Left lobe of liver (tissue), 2 donors: Measurements from ENCODE around the gene MTTP. TPM values are rescaled to one million over a fixed set of nuclear protein-coding genes. Genes with fewer than 3 reads are reported as not detected.

Experiments
- ATAC-seq: fragments of 200-7000 bp; cut with Tn5 transposase; one replicate; pipeline ENCODE4 v1.9.1; 2020; ENCODE audit warnings: mild to moderate bottlenecking, moderate library complexity
- DNase-seq: peaks from one replicate; pipeline ENCODE4 v3.0.0-alpha.2; 2020; ENCODE audit warnings: low spot score
- total RNA-seq: library from RNA; stranded (reverse); gene quantifications from one replicate; pipeline ENCODE4 v1.2.1, GENCODE V29; 2021
- donor health status: DM: no; HTN: no; CAD: no; lungs with moderate emphysema.
- donor health status: DM: no; HTN: yes; CAD: no.

Gene MTTP
- total RNA-seq, 1 donor from 2014 or later: 103 TPM

DNA sequence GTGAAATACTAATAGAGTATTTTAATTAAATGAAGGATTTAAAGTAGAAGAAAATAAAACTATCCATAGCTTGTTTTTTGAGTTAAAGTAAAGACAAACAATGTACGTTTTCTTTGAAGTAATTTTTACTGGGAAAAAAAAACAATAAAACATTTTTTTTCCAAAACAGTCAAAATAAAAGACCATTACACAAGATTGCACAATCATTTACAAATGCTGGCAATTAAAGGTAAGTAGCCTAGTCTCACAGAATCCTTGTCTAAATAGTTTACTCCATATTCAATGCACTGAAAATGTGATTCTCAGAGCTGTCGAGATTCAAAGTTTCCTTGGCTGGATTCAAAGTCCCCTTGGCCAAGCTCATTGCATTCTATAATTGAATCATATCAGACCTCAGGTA, 61.8 kb downstream of the MTTP start:
- no peak for ATAC-seq

DNA sequence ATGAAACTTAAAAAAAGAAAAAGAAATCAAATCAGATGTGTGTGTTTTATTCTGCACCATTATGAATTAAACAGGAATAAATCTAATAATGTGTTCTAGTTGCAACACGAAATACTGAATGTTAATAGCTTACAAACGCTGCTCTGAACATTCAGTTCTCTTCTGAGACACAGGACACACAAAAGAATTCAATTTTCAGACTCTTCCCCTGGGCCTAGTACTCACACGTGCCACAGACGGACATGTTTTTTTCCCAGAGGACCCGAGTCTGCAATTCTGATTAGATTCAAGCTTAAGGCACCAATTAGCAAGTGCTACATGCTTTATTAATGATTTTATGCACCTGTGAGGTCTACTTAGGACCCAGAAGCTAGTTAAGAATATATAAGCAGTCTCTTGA, 62.5 kb downstream of the MTTP start:
- no peak for DNase-seq
- ATAC-seq: no peak

More for the DNA sequence above, 61.8 kb downstream of the MTTP start:
- no peak for DNase-seq

DNA sequence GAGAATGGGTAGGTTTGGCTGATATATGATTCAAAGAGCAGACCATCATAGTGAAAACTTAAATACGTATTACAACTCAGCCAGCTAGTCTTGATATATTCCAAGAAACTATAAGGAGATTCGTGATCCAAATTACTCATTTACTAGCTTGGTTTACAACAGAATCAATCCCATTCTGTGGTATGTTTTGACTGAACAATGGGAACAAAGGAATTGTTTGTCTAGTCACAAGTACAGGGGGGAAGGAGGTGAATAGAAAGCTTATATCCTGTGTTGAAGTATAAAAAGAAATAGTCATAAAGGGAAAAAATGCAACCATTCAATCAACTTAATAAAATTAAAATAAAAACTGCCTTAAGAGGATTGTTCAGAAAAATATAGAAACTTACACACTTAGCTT, 66.1 kb downstream of the MTTP start:
- DNase-seq (no peak), ATAC-seq (no peak)

DNA sequence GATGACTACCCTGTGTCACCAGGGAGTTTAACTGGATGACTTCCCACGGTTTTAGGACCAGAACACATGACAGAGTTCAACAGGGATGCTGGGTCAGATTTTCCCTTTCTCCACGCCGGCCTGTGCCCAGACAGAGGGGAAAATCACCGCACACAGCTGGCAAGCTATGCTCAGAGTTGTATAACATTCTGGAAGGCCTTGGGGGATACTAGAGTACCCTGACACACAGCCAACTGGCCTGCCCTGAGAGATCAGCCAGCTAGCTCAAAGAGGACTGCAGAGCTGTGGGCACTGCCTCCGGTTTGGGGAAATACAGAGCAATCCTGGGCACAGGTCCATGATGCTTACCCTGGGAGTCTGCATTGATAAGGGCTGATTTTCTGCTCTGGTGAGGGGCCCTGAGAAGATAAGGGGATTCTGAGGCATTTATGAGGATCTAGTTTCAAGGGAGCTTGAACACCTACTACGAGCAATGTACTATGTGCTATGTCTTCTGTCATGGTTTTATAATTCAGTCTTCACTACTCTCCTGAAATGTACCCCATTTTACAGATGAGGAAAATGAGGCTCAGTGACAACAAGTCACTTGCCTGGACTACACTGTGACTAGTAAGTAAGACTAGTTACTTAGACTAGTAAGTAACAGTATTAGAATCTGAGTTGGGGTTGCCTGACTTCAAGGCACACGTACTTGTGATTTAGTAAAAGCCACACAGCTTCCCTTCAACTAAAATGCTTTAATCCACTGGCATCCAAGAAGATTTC, 68.3 kb downstream of the MTTP start:
- ATAC-seq (peak; percentile 90), DNase-seq (peak; percentile 94)

DNA sequence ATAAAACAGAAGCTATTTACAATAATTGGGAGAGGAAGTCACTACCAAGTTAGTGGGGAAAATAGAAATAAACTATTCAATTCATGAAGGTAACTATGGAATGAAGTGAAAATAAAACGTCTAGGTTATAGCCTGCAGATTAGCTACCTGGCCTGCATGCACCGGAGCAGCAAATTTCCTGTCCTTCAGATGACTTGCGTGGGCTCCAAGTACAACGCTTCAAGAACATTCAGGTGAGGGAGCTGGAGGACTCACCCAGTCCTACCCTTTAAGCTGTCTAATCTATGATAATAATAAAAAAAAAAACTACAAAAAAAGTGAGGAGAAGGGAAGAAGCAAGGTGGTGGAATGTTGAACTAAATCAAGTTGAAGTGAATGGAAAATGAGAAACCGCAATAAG, 69.8 kb downstream of the MTTP start:
- DNase-seq (no peak), ATAC-seq (no peak)

DNA sequence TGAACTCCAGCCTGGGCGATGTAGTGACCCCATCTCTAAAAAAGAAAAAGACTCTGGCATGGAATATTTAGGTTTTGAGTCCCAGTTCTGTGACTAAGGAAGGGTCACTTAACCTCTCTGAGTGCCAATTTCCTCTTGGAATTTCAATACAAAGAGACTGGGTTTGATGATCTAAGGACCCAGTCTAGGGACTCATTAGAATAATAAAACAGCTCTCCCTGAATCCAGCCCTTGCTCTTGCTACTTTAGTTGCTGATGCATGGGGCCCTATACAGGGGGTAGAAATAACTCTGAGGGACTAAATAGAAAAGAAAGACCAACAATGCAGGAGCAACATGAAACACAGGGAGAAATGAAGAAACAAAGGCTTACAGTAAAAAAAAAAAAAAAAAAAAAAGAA, 70.4 kb downstream of the MTTP start:
- ATAC-seq: no peak
- no peak for DNase-seq

DNA sequence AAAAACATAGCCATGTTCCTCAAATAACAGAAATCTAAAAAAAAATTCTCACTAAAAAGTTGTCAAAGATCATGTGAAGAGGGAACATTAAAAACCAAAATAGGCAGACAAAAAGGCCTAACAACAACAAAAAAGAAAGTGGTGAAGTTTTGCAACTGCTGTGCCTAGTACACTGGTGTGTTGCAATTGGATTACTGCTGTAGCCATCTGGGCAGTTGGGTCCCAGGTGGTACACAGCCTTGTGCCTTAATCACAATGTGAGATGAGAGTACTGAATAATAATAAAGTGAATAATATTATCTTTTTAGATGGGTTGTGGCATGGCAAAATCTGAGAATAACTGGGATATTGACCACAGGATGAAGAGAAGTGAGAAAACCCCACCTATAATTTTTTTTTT, 71.0 kb downstream of the MTTP start:
- DNase-seq (no peak), ATAC-seq (peak; percentile 11)

DNA sequence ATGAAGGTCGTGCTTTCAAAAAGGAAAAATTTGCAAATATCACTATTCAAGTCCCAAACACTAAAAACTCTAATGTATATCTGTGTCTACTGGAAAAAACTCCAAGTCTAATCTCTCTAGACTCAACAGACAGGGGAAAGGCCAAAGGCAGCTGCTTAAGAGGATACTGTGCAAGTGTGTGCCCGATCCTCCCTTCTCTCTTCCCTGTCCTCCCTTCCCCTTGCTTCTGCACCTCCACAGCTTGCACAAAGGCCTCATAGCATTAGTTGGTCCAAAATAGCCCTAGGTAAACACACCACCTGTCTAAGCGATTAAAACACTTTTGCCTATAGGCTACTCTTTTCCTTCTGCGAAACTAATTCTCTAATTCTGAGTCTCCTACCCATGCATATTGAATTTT, 72.4 kb downstream of the MTTP start:
- ATAC-seq (no peak), DNase-seq (no peak)

DNA sequence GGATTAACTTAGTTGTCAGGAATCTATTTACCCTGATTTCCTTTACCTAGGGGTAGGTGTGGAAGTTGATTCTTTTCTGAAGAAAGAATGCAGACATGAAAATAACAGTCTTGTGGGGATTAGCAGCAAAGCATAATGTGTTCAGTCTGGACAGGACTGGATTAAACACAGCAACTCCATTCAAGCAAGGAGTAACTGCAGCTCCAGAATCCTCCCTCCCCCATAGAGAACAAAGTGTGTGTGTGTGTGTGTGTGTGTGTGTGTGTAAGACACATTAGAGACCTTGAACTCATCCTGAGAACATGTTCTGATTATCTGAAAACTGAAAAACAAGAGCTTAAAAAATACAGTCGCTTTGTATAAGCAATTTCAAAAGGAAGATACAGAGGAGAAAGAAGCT, 73.7 kb downstream of the MTTP start:
- DNase-seq (no peak), ATAC-seq (no peak)

DNA sequence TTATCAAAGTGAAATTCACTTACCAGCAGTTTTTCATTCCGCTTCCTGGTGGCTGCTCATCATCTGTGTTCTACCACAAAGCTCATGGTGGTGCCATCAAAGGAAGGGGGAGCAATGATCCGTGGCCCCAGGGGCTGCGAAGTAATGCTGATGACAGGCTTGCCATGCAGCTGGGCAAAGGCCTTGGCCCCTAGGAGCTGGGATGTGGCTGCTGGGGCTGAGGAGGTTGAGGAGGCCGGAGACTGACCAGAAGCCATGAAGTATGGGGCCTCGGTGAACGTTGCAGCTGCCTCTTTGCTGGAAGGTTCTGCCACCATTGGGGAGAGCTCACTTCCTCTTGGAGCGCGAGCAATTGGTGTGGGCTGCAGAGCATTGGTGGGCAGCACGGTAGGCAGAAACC, 74.6 kb downstream of the MTTP start:
- DNase-seq: no peak

DNA sequence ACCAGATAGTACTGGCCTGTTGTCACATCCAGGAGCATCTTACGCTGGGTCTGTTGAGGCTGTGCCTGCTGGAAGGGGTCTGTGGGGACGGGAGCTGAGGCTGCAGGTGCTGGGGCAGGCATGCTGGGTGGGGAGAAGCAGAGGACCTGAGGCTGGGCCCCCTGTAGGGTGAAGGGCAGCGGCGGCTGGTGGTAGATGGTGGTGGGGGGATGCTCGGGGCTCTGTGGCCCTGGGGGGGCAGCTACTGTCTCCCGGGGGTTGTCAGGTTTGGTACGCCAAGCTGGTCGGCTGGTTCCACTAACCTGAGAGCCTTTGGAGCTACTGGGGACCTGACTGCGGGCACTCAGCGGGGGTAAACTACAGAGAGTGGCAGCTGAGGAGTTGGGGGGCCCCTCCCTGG, 75.2 kb downstream of the MTTP start:
- DNase-seq (no peak), ATAC-seq (no peak)

More for the DNA sequence above, 74.6 kb downstream of the MTTP start:
- ATAC-seq: no peak

DNA sequence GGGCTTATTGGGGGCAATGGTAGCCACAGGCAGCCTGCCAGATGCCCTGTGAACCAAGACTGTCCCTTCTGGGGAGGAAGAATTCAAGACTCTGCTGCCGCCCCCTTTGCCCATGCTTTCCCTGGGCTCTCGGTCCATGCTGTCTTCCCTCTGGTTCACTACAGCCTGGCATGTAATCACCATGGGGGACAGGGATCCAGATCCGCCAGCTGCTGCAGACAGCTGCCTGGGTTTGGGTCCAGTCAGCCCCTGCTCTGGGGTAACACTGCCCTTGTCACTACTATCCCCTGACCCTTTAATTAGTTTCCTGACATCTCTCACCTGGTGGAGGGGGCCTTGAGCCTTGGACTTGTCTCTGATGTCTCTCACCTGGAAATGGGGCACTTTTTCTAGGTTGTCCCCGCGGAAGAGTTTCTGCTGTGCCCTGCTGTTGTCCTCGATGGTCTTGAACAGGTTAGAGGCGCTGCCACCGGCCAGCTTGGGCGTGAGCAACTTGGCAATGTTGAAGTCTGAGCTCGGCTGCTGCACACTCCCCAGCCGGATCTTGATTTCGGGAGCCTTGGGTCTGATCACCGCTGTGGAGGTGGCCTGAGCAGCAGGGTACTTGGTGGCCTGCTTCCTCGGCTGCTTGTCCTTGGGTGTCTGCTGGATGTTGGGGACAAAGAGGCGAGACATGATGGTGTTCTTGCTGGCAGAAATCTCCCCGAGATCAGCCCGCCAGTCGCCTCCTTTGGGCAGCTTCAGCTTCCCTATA, 76.6 kb downstream of the MTTP start:
- DNase-seq: no peak
- no peak for ATAC-seq

DNA sequence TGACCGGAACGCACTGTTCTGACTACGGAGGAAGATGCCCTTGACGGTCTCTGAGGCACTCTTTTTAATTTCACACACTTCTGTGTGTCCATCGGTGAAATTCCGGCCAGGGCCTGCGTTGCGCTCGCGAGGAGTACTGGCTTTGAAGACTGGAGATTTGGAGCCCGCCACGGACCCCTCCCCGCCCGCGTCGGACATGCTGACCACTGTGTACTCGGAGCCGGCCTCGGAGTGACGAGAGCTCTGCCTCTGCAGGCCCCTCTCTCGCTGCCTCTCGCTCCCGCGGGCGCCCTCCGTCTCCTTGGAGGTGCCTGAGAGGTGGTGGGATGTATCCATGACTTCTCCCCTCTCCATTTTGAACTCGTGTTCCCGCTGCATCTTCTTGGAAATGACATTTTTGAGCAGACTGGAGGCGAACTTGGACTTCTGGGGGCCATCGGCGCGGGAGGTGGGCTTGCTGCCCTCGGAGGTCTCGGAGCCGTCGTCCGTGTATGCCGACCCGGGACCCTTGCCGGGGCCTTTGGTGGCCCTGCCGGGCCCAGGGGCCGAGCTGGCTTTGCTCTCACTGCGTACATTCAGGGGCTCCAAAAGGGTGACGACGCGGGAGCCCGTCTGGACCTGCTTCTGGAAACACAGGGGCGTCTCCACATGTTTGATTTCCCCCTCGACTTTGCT, 77.3 kb downstream of the MTTP start:
- DNase-seq (no peak), ATAC-seq (no peak)

DNA sequence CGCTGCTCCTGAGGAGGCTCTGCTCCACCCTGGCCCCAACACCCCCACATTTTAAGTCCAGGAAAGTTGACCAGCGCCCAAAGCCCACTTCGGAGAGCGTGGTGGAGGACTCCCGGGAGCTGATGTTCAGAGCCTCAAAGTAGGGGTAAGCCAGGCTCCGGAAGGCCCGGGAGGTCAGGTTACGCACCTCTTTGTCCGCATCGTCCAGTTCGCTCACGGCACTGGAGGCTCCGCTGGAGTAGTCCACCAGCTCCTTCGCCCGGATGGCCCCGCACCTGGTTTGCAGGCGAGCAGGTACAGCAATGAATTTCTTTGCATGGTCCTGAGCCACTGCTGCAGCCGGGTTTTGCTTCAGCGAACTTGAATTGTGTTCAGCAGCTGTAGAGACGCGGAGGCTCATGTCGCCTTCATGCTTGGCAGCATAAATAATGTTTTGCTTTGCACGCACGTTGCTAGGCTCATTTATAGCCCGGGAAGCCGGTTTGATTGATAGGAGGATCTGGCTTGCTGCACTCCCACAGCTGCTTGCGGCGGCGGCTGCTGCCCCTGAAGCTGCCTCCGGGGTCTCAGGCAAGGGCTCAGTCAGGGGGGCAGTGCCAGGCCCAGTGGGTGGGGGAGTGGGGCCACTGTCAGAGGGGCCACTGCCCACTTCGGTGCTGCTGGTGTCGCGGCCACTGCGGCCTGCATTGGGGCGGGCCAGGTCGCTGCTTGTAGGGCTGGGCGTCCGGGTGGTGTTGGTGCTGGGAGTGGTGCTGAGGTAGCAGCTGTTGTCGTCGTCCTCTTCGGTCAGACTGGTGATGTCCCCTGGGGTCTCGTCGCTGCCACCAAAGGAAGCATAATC, 78.2 kb downstream of the MTTP start:
- DNase-seq: no peak
- no peak for ATAC-seq

DNA sequence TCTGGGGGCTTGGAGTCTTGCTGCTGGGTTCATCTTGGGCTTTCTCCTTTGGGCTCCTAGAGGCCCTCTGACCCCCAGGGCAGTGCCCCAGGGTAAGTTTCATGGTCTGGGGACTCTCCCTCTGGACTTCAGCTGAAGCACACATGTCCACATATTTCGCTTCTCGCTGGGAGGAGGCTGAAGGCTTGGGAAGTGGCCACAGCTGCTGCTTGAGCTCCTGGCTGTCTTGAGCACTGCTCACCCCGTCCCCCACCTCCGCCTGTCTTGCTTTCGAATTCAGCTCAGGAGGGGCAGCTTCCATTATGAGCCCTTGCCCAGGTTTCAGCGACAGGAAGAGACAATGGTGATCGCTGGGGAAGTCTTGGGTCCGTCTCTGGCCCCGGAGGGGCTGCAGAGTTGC, 79.3 kb downstream of the MTTP start:
- DNase-seq (no peak), ATAC-seq (no peak)

DNA sequence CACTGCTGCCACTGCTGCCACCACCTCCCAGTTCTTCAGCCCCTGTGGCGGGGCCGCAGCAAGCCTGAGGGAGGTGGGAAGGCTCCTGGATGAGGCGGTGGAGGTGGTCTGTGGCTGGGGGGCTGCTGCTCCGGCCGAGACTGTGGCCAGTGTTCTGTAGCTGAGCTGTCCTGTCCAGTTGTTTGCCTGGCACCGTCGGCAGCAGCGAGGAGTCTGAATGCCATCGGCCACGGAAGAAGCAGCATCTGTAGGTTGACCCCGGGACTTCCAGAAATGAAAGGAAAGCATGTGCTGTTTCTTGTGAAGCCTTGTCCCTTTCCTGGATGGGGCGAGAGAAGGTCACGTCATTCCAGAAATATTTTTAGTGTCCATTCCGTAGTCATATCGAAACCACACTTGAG, 79.7 kb downstream of the MTTP start:
- ATAC-seq: no peak
- no peak for DNase-seq

DNA sequence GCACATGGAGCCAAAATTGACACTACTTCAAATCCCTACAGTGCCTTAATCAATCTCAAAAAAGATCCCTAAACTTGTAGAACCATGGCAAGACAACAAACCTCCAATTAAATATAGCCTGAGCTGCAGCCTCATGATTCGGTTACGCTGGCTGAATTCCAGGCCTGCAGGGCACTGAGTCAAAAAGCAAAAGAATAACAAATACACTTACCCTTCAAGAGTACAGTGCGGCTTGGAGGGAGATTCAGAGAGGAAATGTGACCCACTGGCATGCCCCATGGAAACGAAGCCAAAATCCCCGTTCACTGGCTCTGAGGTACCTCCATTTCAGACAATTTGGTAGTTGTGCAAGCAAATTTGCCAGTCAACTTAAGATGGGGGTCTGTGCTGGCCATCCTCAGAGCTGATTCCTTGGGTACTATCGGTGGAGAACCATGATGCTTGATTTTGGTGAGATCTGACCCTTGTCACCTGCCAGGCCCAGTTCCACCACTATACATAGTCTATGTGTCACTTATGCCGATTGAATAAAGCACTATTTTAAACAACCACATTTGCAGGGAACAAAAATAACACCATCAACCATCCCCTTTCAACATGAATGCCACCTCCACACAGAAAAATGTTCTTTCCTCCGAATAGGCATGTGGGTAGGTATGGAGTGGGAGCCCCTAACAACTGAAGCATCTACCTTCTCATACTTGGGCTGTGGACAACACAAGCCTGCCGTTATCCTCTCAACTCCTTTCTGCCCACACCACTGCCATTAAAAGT, 80.9 kb downstream of the MTTP start:
- peak; percentile 26 for ATAC-seq
- DNase-seq: no peak

DNA sequence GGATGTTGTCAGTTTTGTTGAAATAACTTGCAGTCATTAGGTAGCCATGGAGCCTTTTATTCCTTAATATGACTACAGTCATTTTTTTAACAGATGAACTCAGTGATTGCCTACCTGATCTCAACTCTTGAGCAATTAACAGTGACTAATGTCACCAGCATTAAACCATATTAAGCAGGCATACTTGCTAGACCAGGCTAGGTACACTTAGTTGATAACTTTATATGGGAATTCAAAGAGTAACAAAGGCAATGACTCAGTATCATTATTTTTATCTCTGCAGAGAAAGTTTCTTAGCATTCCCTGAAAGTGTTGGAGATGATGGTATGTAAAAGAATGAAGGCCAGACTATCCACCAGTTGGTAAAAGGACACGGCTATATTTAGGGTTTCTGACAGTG, 83.2 kb downstream of the MTTP start, which contains the start of gene C4orf54:
Gene C4orf54 (minus strand): TSS at position 31 of the 400 bp plus-strand sequence. CDS start 3,180 bp downstream, outside the sequence.
- no peak for DNase-seq

DNA sequence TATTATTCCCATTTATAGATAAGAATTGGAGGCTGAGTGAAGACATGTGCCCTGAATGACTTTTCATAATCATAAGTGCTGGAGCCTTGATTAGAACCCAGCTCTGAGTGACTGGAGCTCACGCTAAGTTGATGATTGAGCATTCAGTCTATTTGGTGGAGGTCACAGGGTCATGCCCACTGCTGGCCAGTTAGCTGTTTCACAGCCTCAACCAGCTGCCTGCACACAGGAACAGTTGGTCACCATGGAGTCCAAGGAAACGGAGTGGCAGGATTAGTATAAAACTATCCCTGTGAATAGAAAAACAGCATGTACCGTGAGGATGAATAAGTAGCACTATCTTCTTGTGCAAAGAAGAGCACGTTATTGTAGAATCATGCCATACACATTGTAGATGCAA, 84.0 kb downstream of the MTTP start:
- ATAC-seq (no peak), DNase-seq (no peak)

More for the DNA sequence above, 83.2 kb downstream of the MTTP start, which contains the start of gene C4orf54:
- no peak for ATAC-seq

DNA sequence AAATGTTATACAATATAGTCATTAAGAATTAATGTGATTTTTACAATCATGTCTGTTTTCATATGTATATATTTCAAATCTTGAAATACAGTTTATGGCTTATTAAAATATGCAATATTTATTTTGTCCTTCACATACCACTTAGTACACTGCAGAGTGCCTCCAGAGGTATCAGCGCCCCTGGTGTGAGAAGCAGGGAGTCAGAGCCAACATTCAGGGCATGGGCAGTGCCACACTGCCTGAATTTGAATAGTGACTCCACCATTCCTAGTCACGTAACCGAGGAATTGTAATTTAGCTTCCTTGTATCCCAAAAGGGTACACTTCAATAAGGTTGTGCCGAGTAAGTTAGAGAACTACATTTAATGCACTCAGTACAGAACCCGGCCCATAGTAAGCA, 87.3 kb downstream of the MTTP start:
- DNase-seq (no peak), ATAC-seq (no peak)
